PC-9 (cell line): ENCODE data around the gene PPP2R5A. TPM values are rescaled to one million over a fixed set of nuclear protein-coding genes. Genes with fewer than 3 reads are reported as not detected.

Experiments used
- BruUV-seq: library from RNA; stranded (reverse); fragments of 400-500 nt; replicated peaks from 2 replicates; lab custom pipeline; 2021; lab: Mats Ljungman, UMichigan
- CTCF ChIA-PET: fragments of 300-600 bp; sonication (Branson Sonifier 250); formaldehyde crosslinking; loops from one replicate; lab custom pipeline; 2022; ENCODE audit warnings: antibody characterized with exemption; lab: Charles Lee
- POLR2A ChIA-PET: fragments of 300-600 bp; sonication (Branson Sonifier 250); formaldehyde crosslinking; loops from one replicate; lab custom pipeline; 2022; ENCODE audit warnings: antibody characterized with exemption; ENCODE audit not compliant: unreplicated experiment; lab: Charles Lee
- DNase-seq, 2 experiments: peaks; one replicate each; pipeline versions ENCODE4 v3.0.0 to v3.0.0-alpha.2; 2015 to 2022; ENCODE audit warnings: mixed read lengths in 1 of 2
- H2AFZ ChIP-seq: fragments of 200-600 bp; sonication (generic); 2 replicates; pipeline ENCODE4 v1.8.1; 2017; ENCODE audit warnings: antibody characterized with exemption
- H3F3A ChIP-seq: fragments of 200-600 bp; sonication (generic); 2 replicates; pipeline ENCODE4 v1.8.1; 2017; ENCODE audit warnings: antibody characterized with exemption, mild to moderate bottlenecking, low read depth; ENCODE audit not compliant: insufficient read depth
- H3K27ac ChIP-seq: fragments of 200-600 bp; sonication (generic); 2 replicates; pipeline ENCODE4 v1.6.1; 2016; ENCODE audit warnings: mixed run types
- H3K27me3 ChIP-seq: fragments of 200-600 bp; sonication (generic); 2 replicates; pipeline ENCODE4 v1.6.1; 2016; ENCODE audit warnings: low read depth, mixed run types; ENCODE audit not compliant: insufficient read depth
- H3K36me3 ChIP-seq: fragments of 200-600 bp; sonication (generic); 2 replicates; pipeline ENCODE4 v1.6.1; 2016; ENCODE audit warnings: low read depth, mixed run types
- H3K4me1 ChIP-seq: fragments of 200-600 bp; sonication (generic); replicated peaks from 2 replicates; pipeline ENCODE4 v1.6.1; 2016; ENCODE audit warnings: mixed run types; ENCODE audit not compliant: insufficient read depth
- H3K4me2 ChIP-seq: fragments of 200-600 bp; sonication (generic); 2 replicates; pipeline ENCODE4 v1.6.1; 2017; ENCODE audit warnings: mixed run types
- H3K4me3 ChIP-seq: fragments of 200-600 bp; sonication (generic); 2 replicates; pipeline ENCODE4 v1.6.1; 2016; ENCODE audit warnings: mixed run types
- H3K79me2 ChIP-seq: fragments of 200-600 bp; sonication (generic); 2 replicates; pipeline ENCODE4 v1.6.1; 2017; ENCODE audit warnings: low read depth, mixed run types
- H3K9me2 ChIP-seq: fragments of 200-600 bp; sonication (generic); 2 replicates; pipeline ENCODE4 v1.8.1; 2017; ENCODE audit warnings: mild to moderate bottlenecking; ENCODE audit not compliant: insufficient read depth
- H3K9me3 ChIP-seq: fragments of 200-600 bp; sonication (generic); 2 replicates; pipeline ENCODE4 v1.8.1; 2016; ENCODE audit warnings: low read depth; ENCODE audit not compliant: insufficient read depth
- H4K20me1 ChIP-seq: fragments of 200-600 bp; sonication (generic); 2 replicates; pipeline ENCODE4 v1.8.1; 2017; ENCODE audit not compliant: insufficient read depth
- EZH2 ChIP-seq: fragments of 200-600 bp; sonication (generic); IDR thresholded peaks from 2 replicates; pipeline ENCODE4 v1.8.0; 2017; ENCODE audit warnings: antibody characterized with exemption, low read depth
- intact Hi-C: fragments of 100-400 bp; cut with micrococcal nuclease; formaldehyde crosslinking; loops from one replicate; pipeline ENCODE4 v1.10.0; 2022; ENCODE audit not compliant: unreplicated experiment
- total RNA-seq: library from RNA; stranded (reverse); gene quantifications from 2 replicates; pipeline ENCODE4 v1.2.3, GENCODE V29; 2021
- TF ChIP-seq, protein P1 (sequence below): fragments of 200-600 bp; sonication (generic); conservative IDR thresholded peaks from 2 replicates; pipeline ENCODE4 v1.6.1; 2017; ENCODE audit warnings: mixed run types, antibody characterized with exemption, mild to moderate bottlenecking, moderate library complexity

Gene PPP2R5A
- total RNA-seq, 1 experiment from 2014 or later: 26.7 TPM

DNA sequence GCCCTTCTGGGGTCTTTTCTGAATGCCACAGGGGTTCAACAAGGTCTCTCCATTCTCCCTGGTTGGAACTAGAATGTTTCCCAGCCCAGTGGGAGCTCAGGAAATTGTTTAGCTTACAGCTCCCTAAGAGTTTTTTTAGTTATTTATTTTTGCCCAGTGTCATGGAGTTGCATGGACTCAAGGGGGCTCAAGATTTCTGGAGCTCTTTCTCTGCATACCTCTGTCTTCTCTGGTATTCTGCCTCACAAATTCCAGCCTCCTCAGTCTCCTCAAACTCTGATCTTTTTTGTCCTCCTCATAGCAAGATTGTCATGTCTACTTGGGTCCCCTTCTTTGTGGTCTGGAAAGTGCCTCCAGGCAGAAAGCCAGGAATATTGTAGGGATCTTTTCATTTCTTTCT, 15.9 kb upstream of the PPP2R5A start:
- no peaks in the 10 kb centered on the region for H4K20me1 ChIP-seq
- intact Hi-C loops: no loop called here
- no peak overlapping the region for H2AFZ ChIP-seq
- H3F3A ChIP-seq: no peaks in the 10 kb centered on the region
- no peak overlapping the region for H3K4me2 ChIP-seq
- 0 out of 2 replicates have a peak, but pooled peaks cover 4% of the 10 kb centered on the region for H3K9me2 ChIP-seq
- H3K4me1 ChIP-seq: no peaks in the 10 kb centered on the region
- no peak for DNase-seq
- no peaks in the 10 kb centered on the region for H3K79me2 ChIP-seq
- H3K27me3 ChIP-seq: no peaks in the 10 kb centered on the region
- no peak overlapping the region for H3K27ac ChIP-seq
- ChIA-PET POLR2A (no interaction called here), CTCF (interaction anchor here (0.8 kb wide), 1 partner anchor 22 kb away, joined by 3 read pairs; no protein-coding TSS in a partner anchor)
- H3K36me3 ChIP-seq: no peaks in the 10 kb centered on the region
- H3K4me3 ChIP-seq: no peak overlapping the region
- no TSS peak for BruUV-seq
- H3K9me3 ChIP-seq: no peaks in the 10 kb centered on the region
- TF ChIP-seq, protein P1, sequence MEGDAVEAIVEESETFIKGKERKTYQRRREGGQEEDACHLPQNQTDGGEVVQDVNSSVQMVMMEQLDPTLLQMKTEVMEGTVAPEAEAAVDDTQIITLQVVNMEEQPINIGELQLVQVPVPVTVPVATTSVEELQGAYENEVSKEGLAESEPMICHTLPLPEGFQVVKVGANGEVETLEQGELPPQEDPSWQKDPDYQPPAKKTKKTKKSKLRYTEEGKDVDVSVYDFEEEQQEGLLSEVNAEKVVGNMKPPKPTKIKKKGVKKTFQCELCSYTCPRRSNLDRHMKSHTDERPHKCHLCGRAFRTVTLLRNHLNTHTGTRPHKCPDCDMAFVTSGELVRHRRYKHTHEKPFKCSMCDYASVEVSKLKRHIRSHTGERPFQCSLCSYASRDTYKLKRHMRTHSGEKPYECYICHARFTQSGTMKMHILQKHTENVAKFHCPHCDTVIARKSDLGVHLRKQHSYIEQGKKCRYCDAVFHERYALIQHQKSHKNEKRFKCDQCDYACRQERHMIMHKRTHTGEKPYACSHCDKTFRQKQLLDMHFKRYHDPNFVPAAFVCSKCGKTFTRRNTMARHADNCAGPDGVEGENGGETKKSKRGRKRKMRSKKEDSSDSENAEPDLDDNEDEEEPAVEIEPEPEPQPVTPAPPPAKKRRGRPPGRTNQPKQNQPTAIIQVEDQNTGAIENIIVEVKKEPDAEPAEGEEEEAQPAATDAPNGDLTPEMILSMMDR: no peak
- no peak for TF ChIP-seq EZH2

DNA sequence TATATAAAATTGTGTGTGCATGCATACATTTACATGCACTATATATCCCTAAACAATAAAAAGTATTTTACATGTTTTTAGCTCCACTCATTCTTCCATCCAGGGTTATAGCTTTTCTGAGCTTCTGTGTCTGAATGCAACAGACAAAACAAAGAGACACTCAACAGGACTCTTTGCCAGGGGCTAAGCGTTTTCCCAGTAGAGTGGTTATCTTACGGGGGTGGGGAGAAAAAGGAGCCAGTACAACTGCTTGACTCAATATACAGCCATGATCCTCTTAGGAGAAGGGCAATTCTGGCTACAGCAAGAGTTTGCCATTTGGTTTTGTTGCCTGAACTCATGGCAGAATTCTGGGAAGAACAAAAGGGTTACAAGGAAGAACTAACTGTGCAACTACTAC, 14.6 kb upstream of the PPP2R5A start:
- intact Hi-C loops: no loop called here
- Histone ChIP-seq H3K9me2 (0 out of 2 replicates have a peak, but pooled peaks cover 4% of the 10 kb centered on the region), H3F3A (no peaks in the 10 kb centered on the region), H2AFZ (no peak overlapping the region), H4K20me1 (no peaks in the 10 kb centered on the region), H3K9me3 (no peaks in the 10 kb centered on the region), H3K27ac (no peak overlapping the region), H3K4me1 (no peaks in the 10 kb centered on the region), H3K79me2 (no peaks in the 10 kb centered on the region), H3K36me3 (no peaks in the 10 kb centered on the region), H3K4me3 (no peak overlapping the region), H3K4me2 (no peak overlapping the region), H3K27me3 (no peaks in the 10 kb centered on the region)
- TF ChIP-seq EZH2: no peak
- TF ChIP-seq, protein P1: no peak
- ChIA-PET CTCF (no interaction called here), POLR2A (no interaction called here)
- no peak for DNase-seq
- no TSS peak for BruUV-seq

DNA sequence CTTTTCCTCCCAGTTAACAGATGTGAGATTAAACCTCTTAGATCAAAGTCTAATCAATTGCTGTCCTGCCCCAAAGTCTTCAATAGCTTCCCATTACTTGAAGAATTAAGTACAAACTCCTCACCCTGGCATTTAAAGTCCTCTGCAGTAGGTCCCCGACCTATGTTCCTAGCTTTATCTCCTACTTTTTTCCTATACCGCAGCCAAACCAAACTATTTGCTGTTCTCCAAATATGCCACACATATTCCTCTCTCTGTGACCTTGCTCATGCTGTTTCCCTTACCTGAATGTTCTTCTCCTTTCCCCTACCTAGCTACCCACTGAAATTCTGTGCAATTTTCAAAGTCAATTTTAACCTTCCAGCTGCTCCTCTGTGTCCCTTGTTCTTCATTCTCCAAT, 14.0 kb upstream of the PPP2R5A start:
- CTCF ChIA-PET: no interaction called here
- Histone ChIP-seq H3K79me2 (no peaks in the 10 kb centered on the region), H3K4me3 (no peak overlapping the region), H3K36me3 (no peaks in the 10 kb centered on the region), H3F3A (no peaks in the 10 kb centered on the region), H3K9me2 (0 out of 2 replicates have a peak, but pooled peaks cover 4% of the 10 kb centered on the region), H3K27ac (no peak overlapping the region), H3K4me1 (no peaks in the 10 kb centered on the region), H4K20me1 (no peaks in the 10 kb centered on the region), H3K9me3 (no peaks in the 10 kb centered on the region), H3K27me3 (no peaks in the 10 kb centered on the region), H3K4me2 (no peak overlapping the region), H2AFZ (no peak overlapping the region)
- POLR2A ChIA-PET: no interaction called here
- no peak for TF ChIP-seq EZH2
- TF ChIP-seq, protein P1: no peak
- intact Hi-C loops: no loop called here
- no TSS peak for BruUV-seq
- DNase-seq: no peak
